AG04450 (cell line): ENCODE data around the gene EIF3B. TPM values are rescaled to one million over a fixed set of nuclear protein-coding genes. Genes with fewer than 3 reads are reported as not detected.
A peak's percentile ranks its signal among the peaks of the same experiment; 100 is the strongest.
"Not testable (repeated sequence)": the region's sequence is repeated elsewhere in the genome, so short reads cannot be mapped to it uniquely, and the experiment has no call there.

ENCODE experiments used
- CTCF ChIA-PET: fragments of 300-600, 350-600 bp; formaldehyde crosslinking; extraction: SDS; loops from one replicate; lab custom pipeline; 2022; ENCODE audit warnings: antibody characterized with exemption, inconsistent platforms; lab: Charles Lee
- POLR2A ChIA-PET: fragments of 350-600 bp; formaldehyde crosslinking; extraction: SDS; loops from one replicate; lab custom pipeline; 2021; ENCODE audit warnings: antibody characterized with exemption, inconsistent platforms; lab: Yijun Ruan, JAX
- DNase-seq: peaks from one replicate; pipeline ENCODE4 v3.0.0-alpha.2; 2011; ENCODE audit warnings: low read depth, low spot score
- H3K27ac ChIP-seq: one replicate; pipeline ENCODE4 v1.5.1; 2012; ENCODE audit warnings: low read depth, low read length, control low read depth
- H3K27me3 ChIP-seq: one replicate; pipeline ENCODE4 v1.6.0; 2012; ENCODE audit warnings: low read length; ENCODE audit not compliant: control insufficient read depth, insufficient read depth
- H3K4me3 ChIP-seq: 2 replicates; pipeline ENCODE4 v1.5.1; 2011; ENCODE audit warnings: mild to moderate bottlenecking, low read depth, low read length, control low read depth
- H3K9me3 ChIP-seq: 2 replicates; pipeline ENCODE4 v1.5.1; 2012; ENCODE audit warnings: low read length; ENCODE audit not compliant: control insufficient read depth, insufficient read depth
- CTCF ChIP-seq: IDR thresholded peaks from 2 replicates; pipeline ENCODE4 v1.5.1; 2011; ENCODE audit warnings: low read depth, low read length, control low read depth, inconsistent platforms
- polyA plus RNA-seq: library from polyadenylated mRNA; depleted of rRNA; stranded (reverse); fragments of >200 nt; gene quantifications from 2 replicates; pipeline ENCODE4 v1.2.3, GENCODE V29; 2011

Gene EIF3B
- polyA plus RNA-seq, 1 experiment = 110 TPM

- POLR2A ChIA-PET = interaction anchor here (0.7 kb wide), 1 partner anchor 81 kb away, joined by 5 read pairs; no protein-coding TSS in a partner anchor
- no peak for DNase-seq
- TF ChIP-seq CTCF = no peak
- CTCF ChIA-PET = no interaction called here
- H3K9me3 ChIP-seq = no peaks in the 10 kb centered on the region
- H3K27me3 ChIP-seq = no peaks in the 10 kb centered on the region
- H3K4me3 ChIP-seq = no peak overlapping the region
- no peak overlapping the region for H3K27ac ChIP-seq
Measured at GRCh38 chr7:2330493-2330892, 24.1 kb upstream of the EIF3B start.

GRCh38 chr7:2331707-2332106 lies 22.9 kb upstream of the EIF3B start:
- H3K27me3 ChIP-seq = no peaks in the 10 kb centered on the region
- ChIA-PET POLR2A (no interaction called here), CTCF (no interaction called here)
- H3K9me3 ChIP-seq = no peaks in the 10 kb centered on the region
- no peak for DNase-seq
- no peak overlapping the region for H3K27ac ChIP-seq
- no peak overlapping the region for H3K4me3 ChIP-seq
- TF ChIP-seq CTCF = no peak

- DNase-seq, H3K27ac ChIP-seq, H3K27me3 ChIP-seq, H3K9me3 ChIP-seq, POLR2A ChIA-PET, CTCF ChIA-PET, H3K4me3 ChIP-seq: not testable (repeated sequence)
Measured at GRCh38 chr7:2332606-2333231, 21.9 kb upstream of the EIF3B start.

- Histone ChIP-seq H3K4me3 (no peak overlapping the region), H3K27ac (no peak overlapping the region), H3K27me3 (no peaks in the 10 kb centered on the region), H3K9me3 (no peaks in the 10 kb centered on the region)
- ChIA-PET POLR2A (no interaction called here), CTCF (interaction anchor here (0.7 to 1.1 kb wide), 2 partner anchors 11 to 89 kb away, joined by 3 read pairs; no protein-coding TSS in a partner anchor)
- DNase-seq = no peak
- no peak for TF ChIP-seq CTCF
Measured at GRCh38 chr7:2336626-2337299, 17.9 kb upstream of the EIF3B start.

- not testable (repeated sequence) for H3K4me3 ChIP-seq
- CTCF ChIA-PET = interaction anchor here (0.7 to 1.7 kb wide), 23 partner anchors 10 to 769 kb away, joined by 3 to 29 read pairs (median 4); partner anchors contain the start of genes MAD1L1, MRM2 and NUDT1
Measured at GRCh38 chr7:2347351-2348063, 7.1 kb upstream of the EIF3B start.

More at GRCh38 chr7:2347351-2348063, 7.1 kb upstream of the EIF3B start:
- H3K27ac ChIP-seq = peak overlapping the region; percentile 61
- DNase-seq, H3K27me3 ChIP-seq, H3K9me3 ChIP-seq: not testable (repeated sequence)
- POLR2A ChIA-PET = interaction anchor here (0.7 kb wide), 1 partner anchor 56 kb away, joined by 3 read pairs; the partner anchor contains the start of gene CHST12
